ENCODE results near the gene IFNL1. TPM values are rescaled to one million over a fixed set of nuclear protein-coding genes. Genes with fewer than 3 reads are reported as not detected.

Gene IFNL1
- total RNA-seq, 1 donor from 2014 or later, result not detected

- Mint-ChIP-seq H3K9me3 (ENCODE audit: unreplicated experiment) (peaks cover 16% of the 10 kb centered on the region), H3K4me1 (ENCODE audit: low read depth, unreplicated experiment) (peaks cover 41% of the 10 kb centered on the region), H3K36me3 (ENCODE audit: unreplicated experiment) (peaks cover 3% of the 10 kb centered on the region), H3K4me3 (ENCODE audit: unreplicated experiment) (peak overlapping the region; percentile 72), H3K27me3 (ENCODE audit: unreplicated experiment) (peaks cover 20% of the 10 kb centered on the region), H3K27ac (ENCODE audit: unreplicated experiment) (peak overlapping the region; percentile 31)
- TF ChIP-seq CTCF (IDR thresholded peaks at IDR 0.05; ENCODE audit: partially characterized antibody, unreplicated experiment), result no peak
- DNase-seq, result no peak
Observed at GRCh38 chr19:39316627-39317321, 20.6 kb downstream of the IFNL1 start.

- Mint-ChIP-seq H3K4me3 (ENCODE audit: unreplicated experiment) (peak overlapping the region; percentile 96), H3K27ac (ENCODE audit: unreplicated experiment) (no peak overlapping the region), H3K27me3 (ENCODE audit: unreplicated experiment) (peaks cover 19% of the 10 kb centered on the region), H3K4me1 (ENCODE audit: low read depth, unreplicated experiment) (peaks cover 39% of the 10 kb centered on the region), H3K36me3 (ENCODE audit: unreplicated experiment) (peaks cover 3% of the 10 kb centered on the region), H3K9me3 (ENCODE audit: unreplicated experiment) (peaks cover 18% of the 10 kb centered on the region)
- TF ChIP-seq CTCF (IDR thresholded peaks at IDR 0.05; ENCODE audit: partially characterized antibody, unreplicated experiment), result no peak
- no peak for DNase-seq
Observed at GRCh38 chr19:39317476-39317875, 21.3 kb downstream of the IFNL1 start.

- no peak for TF ChIP-seq CTCF (IDR thresholded peaks at IDR 0.05; ENCODE audit: partially characterized antibody, unreplicated experiment)
- peaks cover 22% of the 10 kb centered on the region for H3K27me3 Mint-ChIP-seq (ENCODE audit: unreplicated experiment)
- H3K36me3 Mint-ChIP-seq (ENCODE audit: unreplicated experiment), result peaks cover 3% of the 10 kb centered on the region
- peaks cover 20% of the 10 kb centered on the region for H3K9me3 Mint-ChIP-seq (ENCODE audit: unreplicated experiment)
- H3K4me3 Mint-ChIP-seq (ENCODE audit: unreplicated experiment), result peak overlapping the region; percentile 96
- DNase-seq, result no peak
- H3K4me1 Mint-ChIP-seq (ENCODE audit: low read depth, unreplicated experiment), result peaks cover 37% of the 10 kb centered on the region
- H3K27ac Mint-ChIP-seq (ENCODE audit: unreplicated experiment), result peak overlapping the region; percentile 48
Observed at GRCh38 chr19:39318071-39318470, 21.9 kb downstream of the IFNL1 start.

GRCh38 chr19:39318690-39319089 is 22.5 kb downstream of the IFNL1 start:
- no peak for TF ChIP-seq CTCF (IDR thresholded peaks at IDR 0.05; ENCODE audit: partially characterized antibody, unreplicated experiment)
- H3K27ac Mint-ChIP-seq (ENCODE audit: unreplicated experiment), result peak overlapping the region; percentile 90
- DNase-seq, result no peak
- peaks cover 3% of the 10 kb centered on the region for H3K36me3 Mint-ChIP-seq (ENCODE audit: unreplicated experiment)
- H3K27me3 Mint-ChIP-seq (ENCODE audit: unreplicated experiment), result peaks cover 22% of the 10 kb centered on the region
- H3K4me1 Mint-ChIP-seq (ENCODE audit: low read depth, unreplicated experiment), result peaks cover 34% of the 10 kb centered on the region
- H3K9me3 Mint-ChIP-seq (ENCODE audit: unreplicated experiment), result peaks cover 20% of the 10 kb centered on the region
- peak overlapping the region; percentile 96 for H3K4me3 Mint-ChIP-seq (ENCODE audit: unreplicated experiment)

- Mint-ChIP-seq H3K9me3 (ENCODE audit: unreplicated experiment) (peaks cover 20% of the 10 kb centered on the region), H3K27ac (ENCODE audit: unreplicated experiment) (peak overlapping the region; percentile 90), H3K36me3 (ENCODE audit: unreplicated experiment) (peaks cover 3% of the 10 kb centered on the region), H3K27me3 (ENCODE audit: unreplicated experiment) (peaks cover 22% of the 10 kb centered on the region), H3K4me3 (ENCODE audit: unreplicated experiment) (peak overlapping the region; percentile 96), H3K4me1 (ENCODE audit: low read depth, unreplicated experiment) (peaks cover 34% of the 10 kb centered on the region)
- no peak for TF ChIP-seq CTCF (IDR thresholded peaks at IDR 0.05; ENCODE audit: partially characterized antibody, unreplicated experiment)
- DNase-seq, result no peak
Observed at GRCh38 chr19:39319098-39319891, 23.1 kb downstream of the IFNL1 start.
